Keratinocyte (primary cell): ENCODE results near the gene RUNX1.

Experiments used
- CTCF ChIP-seq, 3 experiments: IDR thresholded peaks in 1 of 3; conservative IDR thresholded peaks in 1 of 3; optimal IDR thresholded peaks in 1 of 3; 2 replicates in 2 of 3; 3 replicates in 1 of 3; pipeline versions ENCODE3 to v1.5.1; 2011; ENCODE audit warnings: low read length in 3 of 3, mild to moderate bottlenecking in 3 of 3, moderate library complexity in 2 of 3, control low read depth in 1 of 3, inconsistent platforms in 1 of 3; ENCODE audit not compliant: insufficient read depth in 2 of 3; ENCODE audit errors: extremely low read depth in 1 of 3
- EZH2 ChIP-seq: IDR thresholded peaks from one replicate; pipeline ENCODE4 v1.6.1; 2012; ENCODE audit warnings: inconsistent platforms, mild to moderate bottlenecking, low read length, moderate library complexity

GRCh38 chr21:34923626-34924025 is 125.5 kb downstream of the RUNX1 start:
- TF ChIP-seq CTCF (optimal IDR thresholded peaks at IDR 0.05 in 1 of 3, IDR thresholded peaks at IDR 0.05 in 1 of 3, conservative IDR thresholded peaks at IDR 0.05 in 1 of 3; ENCODE audit: extremely low read depth in 1 of 3, insufficient read depth in 2 of 3, low read length in 3 of 3) (no peak), EZH2 (no peak)
